Subcutaneous abdominal adipose tissue (tissue), 5 donors: ENCODE results near the gene USF2.
A peak's percentile ranks its signal among the peaks of the same experiment; 100 is the strongest.
"Not testable (repeated sequence)": the region's sequence is repeated elsewhere in the genome, so short reads cannot be mapped to it uniquely, and the experiment has no call there.

ENCODE experiments used
- H3K27ac ChIP-seq: one replicate; pipeline ENCODE4 v1.7.0; 2013; ENCODE audit warnings: low read depth, mild to moderate bottlenecking, inconsistent platforms, low read length, moderate library complexity
- H3K27me3 ChIP-seq, 5 donors: one replicate each; pipeline ENCODE4 v1.7.0; 2013; ENCODE audit warnings: low read length in 5 of 5, inconsistent platforms in 1 of 5; ENCODE audit not compliant: control insufficient read depth in 5 of 5, insufficient read depth in 4 of 5
- H3K36me3 ChIP-seq, 5 donors: one replicate each; pipeline ENCODE4 v1.7.0; 2013; ENCODE audit warnings: low read length in 5 of 5; ENCODE audit not compliant: control insufficient read depth in 5 of 5, insufficient read depth in 5 of 5
- H3K4me1 ChIP-seq, 5 donors: one replicate each; pipeline ENCODE4 v1.7.0; 2013; ENCODE audit warnings: low read length in 5 of 5, mild to moderate bottlenecking in 3 of 5, moderate library complexity in 1 of 5; ENCODE audit not compliant: control insufficient read depth in 5 of 5, insufficient read depth in 5 of 5
- H3K4me3 ChIP-seq, 5 donors: one replicate each; pipeline ENCODE4 v1.7.0; 2013; ENCODE audit warnings: low read length in 5 of 5, low read depth in 1 of 5
- H3K9ac ChIP-seq, 5 donors: one replicate each; pipeline ENCODE4 v1.7.0; 2013; ENCODE audit warnings: low read length in 5 of 5, mild to moderate bottlenecking in 4 of 5, moderate library complexity in 3 of 5
- H3K9me3 ChIP-seq, 5 donors: one replicate each; pipeline ENCODE4 v1.7.0; 2013; ENCODE audit warnings: low read length in 5 of 5; ENCODE audit not compliant: control insufficient read depth in 5 of 5
- donor health status: healthy.
- donor health status: healthy.
- donor health status: healthy.
- donor health status: healthy.
- donor health status: healthy.

Gene USF2, protein sequence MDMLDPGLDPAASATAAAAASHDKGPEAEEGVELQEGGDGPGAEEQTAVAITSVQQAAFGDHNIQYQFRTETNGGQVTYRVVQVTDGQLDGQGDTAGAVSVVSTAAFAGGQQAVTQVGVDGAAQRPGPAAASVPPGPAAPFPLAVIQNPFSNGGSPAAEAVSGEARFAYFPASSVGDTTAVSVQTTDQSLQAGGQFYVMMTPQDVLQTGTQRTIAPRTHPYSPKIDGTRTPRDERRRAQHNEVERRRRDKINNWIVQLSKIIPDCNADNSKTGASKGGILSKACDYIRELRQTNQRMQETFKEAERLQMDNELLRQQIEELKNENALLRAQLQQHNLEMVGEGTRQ

DNA sequence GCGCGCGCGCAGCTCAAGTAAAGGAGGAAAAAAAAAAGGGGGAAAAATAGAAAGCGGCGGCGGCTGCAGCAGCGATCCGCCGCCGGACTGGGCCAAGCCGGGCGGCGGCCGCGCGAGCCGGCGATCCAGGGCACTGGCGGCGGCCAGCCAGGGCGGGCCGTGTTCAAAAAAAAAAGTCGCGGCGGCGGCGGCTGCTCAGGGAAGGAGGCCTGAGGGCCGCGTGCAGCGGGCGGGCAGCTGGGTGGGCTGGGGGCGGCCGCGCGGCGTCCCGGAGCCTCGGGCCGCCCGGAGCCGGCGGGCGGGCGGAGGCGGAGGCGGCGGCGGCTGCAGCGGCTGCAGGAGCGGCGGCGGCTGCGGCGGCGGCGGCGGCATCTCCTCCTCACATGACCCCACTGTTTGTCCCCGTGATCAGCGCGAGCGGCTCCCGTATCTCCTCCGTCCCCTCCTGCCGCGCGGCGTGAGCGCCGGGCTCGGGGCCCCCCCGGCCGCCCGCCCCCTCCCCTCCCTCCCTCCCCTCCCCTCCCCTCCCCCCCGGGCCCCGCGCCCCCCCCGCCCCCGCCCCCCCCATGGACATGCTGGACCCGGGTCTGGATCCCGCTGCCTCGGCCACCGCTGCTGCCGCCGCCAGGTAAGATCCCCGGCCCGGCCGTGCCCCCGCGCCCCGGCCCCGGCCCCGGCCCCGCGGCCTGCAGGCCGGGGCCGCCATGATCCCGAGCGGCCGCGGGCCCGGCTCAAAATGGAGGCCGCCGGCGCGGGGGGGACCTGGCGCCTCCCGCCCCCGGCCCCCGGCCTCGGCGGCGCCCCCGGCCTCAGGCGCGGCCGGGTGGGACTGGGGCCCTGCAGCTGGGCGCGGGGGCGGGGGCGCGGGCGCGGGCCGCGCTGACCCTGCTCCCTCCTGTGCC is at the start of gene USF2:
USF2 (plus strand) TSS at position 427 of the 902 bp plus-strand sequence; CDS start at position 567, 140 bp downstream.
- peaks cover 4 to 73% (median 49%) of the 10 kb centered on the region in 5 donors for H3K4me1 ChIP-seq
- peaks cover 0 to 38% (median 36%) of the 10 kb centered on the region in 5 donors for H3K36me3 ChIP-seq
- H3K9me3 ChIP-seq: no peaks in the 10 kb centered on the region

DNA sequence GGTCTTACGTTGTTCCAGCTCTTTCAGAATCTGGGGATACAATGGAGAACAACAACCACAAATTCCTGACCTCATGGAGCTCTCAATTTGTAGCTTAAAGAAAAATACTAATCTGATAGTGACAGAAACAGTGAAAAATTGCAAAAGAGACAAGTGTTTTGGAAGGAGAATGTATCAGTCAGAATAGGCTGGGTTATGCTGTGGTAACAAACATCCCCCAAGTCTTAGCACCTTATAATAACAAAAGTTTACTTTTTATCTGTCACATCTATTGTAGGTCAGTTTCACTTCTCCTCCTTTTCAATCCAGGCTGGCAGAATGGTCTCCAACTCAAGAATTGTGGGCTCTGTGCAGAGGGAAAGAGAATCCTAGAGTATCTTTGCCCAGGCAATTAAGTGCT is 49.8 kb upstream of the USF2 start:
- H3K36me3 ChIP-seq: no peaks in the 10 kb centered on the region
- no peak overlapping the region for H3K27ac ChIP-seq
- no peak overlapping the region for H3K9ac ChIP-seq
- H3K27me3 ChIP-seq: peaks cover 0 to 2% (median 0%) of the 10 kb centered on the region in 5 donors
- H3K9me3 ChIP-seq: peaks cover 4 to 27% (median 17%) of the 10 kb centered on the region in 5 donors
- H3K4me3 ChIP-seq: no peak overlapping the region
- H3K4me1 ChIP-seq: peaks cover 0 to 25% (median 6%) of the 10 kb centered on the region in 5 donors

More for the DNA sequence above, at the start of gene USF2:
- Histone ChIP-seq H3K4me3 (peak within 1 kb of the TSS; percentile 63 to 85 (median 77)), H3K27me3 (no peaks in the 10 kb centered on the region), H3K27ac (peak within 1 kb of the TSS; percentile 90), H3K9ac (peak within 1 kb of the TSS; percentile 77 to 96 (median 91))

DNA sequence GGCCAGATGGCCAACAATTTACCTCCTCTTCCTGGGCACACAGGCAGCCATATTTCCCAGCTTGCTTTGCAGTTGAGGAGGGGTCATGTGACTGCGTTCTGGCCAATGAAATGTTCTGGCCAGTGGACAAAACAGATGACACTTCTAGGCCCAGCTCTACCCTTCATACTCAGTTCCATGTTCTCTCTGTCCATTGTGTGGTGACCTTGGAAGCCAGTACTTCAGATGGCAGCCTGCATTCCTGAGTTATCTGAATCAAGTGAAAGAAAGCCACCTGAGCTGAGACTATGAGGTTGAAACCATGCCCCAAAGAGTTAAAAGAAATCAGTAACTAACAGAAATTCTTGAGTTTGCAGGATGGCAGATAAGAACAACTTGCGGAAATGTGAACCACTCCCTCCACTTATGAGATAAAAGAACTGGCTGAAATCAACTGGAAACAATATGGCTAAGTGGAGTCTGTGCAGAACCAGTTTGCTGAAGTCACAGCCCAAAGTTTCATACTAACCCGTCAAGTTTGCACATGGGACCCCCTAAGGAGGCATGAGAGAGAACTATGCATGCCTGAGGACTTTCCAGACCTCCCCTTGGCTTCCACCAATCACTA is 48.3 kb upstream of the USF2 start:
- H3K4me3 ChIP-seq: no peak overlapping the region
- no peaks in the 10 kb centered on the region for H3K36me3 ChIP-seq
- peaks cover 4 to 27% (median 17%) of the 10 kb centered on the region in 5 donors for H3K9me3 ChIP-seq
- peaks cover 0 to 6% (median 0%) of the 10 kb centered on the region in 5 donors for H3K27me3 ChIP-seq
- no peak overlapping the region for H3K9ac ChIP-seq
- H3K27ac ChIP-seq: no peak overlapping the region
- peaks cover 0 to 15% (median 3%) of the 10 kb centered on the region in 5 donors for H3K4me1 ChIP-seq

DNA sequence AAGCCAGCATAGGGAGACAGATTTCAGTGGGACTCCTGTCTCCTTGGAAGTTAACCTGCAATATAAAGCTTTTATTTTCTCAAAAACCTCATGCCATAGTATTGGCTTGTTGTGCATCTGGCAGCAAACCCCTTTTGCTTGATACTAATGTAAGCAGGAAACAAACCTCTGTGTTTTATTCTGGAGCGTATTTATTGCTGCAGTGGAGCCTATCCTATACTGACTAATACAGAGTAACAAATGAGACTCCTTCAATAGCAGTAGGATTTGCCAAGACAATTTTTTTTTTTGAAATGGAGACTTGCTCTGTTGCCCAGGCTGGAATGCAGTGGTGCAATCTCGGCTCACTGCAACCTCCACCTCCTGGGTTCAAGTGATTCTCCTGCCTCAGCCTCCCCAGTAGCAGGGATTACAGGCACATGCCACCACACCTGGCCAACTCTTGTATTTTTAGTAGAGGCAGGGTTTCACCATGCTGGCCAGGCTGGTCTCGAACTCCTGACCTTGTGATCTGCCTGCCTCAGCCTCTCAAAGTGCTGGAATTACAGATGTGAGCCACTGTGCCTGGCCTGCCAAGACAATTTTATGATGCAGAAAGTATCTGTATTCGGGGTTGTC is 47.7 kb upstream of the USF2 start:
- H3K27me3 ChIP-seq, H3K27ac ChIP-seq, H3K9ac ChIP-seq, H3K4me3 ChIP-seq, H3K36me3 ChIP-seq: not testable (repeated sequence)
- Histone ChIP-seq H3K4me1 (peaks cover 0 to 11% (median 3%) of the 10 kb centered on the region in 5 donors), H3K9me3 (peaks cover 4 to 27% (median 17%) of the 10 kb centered on the region in 5 donors)

DNA sequence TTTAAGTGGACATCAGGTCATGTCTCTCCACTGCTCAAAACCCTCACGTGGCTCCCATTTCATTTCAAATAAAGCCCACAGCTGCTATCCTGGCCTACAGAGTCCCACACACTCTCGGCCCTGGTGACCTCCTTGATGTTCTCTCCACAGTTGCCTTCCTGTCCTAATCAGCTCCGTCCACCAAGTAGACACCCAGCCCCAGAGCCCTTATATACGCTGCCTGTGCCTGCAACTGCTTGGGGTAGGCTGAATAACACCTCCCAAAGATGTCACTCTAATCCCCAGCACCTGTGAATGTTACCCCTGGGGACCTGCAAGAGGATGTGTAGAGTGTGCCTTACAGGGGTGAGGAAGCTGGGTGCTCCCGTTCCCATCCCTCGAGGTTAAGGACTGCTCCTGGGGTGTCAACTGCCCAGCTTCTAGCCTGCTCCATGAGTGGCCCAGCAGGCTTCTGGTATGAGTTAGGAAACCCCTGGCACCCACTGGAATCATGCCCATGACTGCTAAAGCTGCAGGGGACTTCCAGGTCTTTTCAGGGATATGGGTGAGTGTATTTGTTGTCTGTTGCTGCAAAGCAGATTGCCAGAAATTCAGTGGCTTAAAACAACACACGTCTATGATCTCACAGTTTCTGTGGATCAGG is 46.3 kb upstream of the USF2 start:
- no peak overlapping the region for H3K27ac ChIP-seq
- H3K9me3 ChIP-seq: peaks cover 4 to 19% (median 12%) of the 10 kb centered on the region in 5 donors

DNA sequence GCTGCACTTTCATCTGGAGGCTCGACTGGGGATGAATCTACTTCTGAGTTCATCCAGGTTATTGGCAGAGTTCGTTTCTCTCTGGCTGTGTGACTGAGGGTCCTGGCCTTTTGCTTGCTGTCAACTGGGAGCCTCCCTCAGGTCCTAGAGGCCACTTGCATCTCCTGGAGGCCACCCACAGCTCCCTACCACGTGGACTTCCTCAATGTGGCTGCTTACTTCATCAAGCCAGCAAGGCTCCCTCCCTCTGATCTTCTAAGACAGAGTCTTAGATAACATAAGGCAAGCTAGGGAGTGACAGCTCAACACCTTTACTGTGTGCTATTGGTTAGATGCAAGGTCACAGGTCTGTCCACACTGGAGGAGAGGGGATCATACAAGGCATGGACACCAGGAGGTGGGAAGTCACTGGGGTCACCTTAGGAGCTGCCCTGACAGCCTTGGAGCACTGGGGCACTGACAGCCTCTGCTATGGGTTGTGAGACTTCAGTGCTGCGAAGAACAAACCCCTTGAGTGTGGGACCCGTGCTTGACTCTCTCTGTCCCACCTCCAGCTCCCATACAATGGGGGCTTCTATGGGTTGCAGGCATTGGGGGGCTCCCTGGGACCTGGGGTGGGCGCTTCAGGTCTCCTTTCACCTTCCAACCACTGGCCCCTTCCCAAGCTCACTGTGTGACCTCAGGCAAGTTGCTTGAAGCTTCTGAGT is 45.5 kb upstream of the USF2 start:
- Histone ChIP-seq H3K27ac (no peak overlapping the region), H3K4me3 (no peak overlapping the region), H3K9me3 (peaks cover 4 to 18% (median 12%) of the 10 kb centered on the region in 5 donors), H3K9ac (no peak overlapping the region), H3K36me3 (no peaks in the 10 kb centered on the region), H3K4me1 (peaks cover 0 to 6% (median 0%) of the 10 kb centered on the region in 5 donors), H3K27me3 (peaks cover 0 to 12% (median 6%) of the 10 kb centered on the region in 5 donors)

More for the DNA sequence above, 46.3 kb upstream of the USF2 start:
- Histone ChIP-seq H3K9ac (no peak overlapping the region), H3K4me3 (no peak overlapping the region), H3K27me3 (peaks cover 0 to 8% (median 6%) of the 10 kb centered on the region in 5 donors), H3K4me1 (peaks cover 0 to 7% (median 3%) of the 10 kb centered on the region in 5 donors), H3K36me3 (no peaks in the 10 kb centered on the region)

DNA sequence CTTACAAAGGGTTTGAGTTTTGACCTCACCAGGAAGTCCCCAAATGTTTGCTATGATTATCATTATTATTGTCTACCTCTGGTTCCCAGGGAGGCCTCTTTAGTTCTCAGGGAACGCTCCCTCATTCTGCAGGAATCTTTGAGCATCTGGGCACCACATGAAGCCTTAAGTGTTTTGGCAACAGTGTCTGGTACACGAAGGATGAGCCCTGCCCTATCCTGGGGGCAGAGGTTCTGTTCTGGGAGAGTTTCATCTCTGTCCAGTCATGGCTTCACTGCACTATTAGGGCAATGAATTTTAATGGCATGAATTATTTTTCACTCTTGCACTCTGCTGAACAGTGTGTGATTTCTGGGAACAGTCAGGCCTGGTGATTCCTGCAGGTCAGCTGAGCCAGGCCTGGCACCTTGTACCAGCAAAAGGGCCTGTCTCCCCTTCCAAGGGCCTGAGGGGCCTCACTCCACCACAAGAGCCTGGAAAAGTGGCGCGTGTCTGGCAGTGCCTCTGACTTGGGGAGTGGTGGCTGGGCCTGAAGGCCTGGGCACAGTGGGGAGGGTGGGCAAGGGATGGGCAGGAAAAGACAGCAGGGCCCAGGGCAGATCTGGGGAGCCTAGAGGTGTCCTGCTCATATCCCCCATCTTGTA is 44.8 kb upstream of the USF2 start:
- Histone ChIP-seq H3K4me1 (peaks cover 0 to 6% (median 0%) of the 10 kb centered on the region in 5 donors), H3K4me3 (no peak overlapping the region), H3K36me3 (no peaks in the 10 kb centered on the region), H3K9me3 (peaks cover 3 to 16% (median 10%) of the 10 kb centered on the region in 5 donors), H3K9ac (no peak overlapping the region), H3K27me3 (peaks cover 0 to 12% (median 6%) of the 10 kb centered on the region in 5 donors), H3K27ac (no peak overlapping the region)

DNA sequence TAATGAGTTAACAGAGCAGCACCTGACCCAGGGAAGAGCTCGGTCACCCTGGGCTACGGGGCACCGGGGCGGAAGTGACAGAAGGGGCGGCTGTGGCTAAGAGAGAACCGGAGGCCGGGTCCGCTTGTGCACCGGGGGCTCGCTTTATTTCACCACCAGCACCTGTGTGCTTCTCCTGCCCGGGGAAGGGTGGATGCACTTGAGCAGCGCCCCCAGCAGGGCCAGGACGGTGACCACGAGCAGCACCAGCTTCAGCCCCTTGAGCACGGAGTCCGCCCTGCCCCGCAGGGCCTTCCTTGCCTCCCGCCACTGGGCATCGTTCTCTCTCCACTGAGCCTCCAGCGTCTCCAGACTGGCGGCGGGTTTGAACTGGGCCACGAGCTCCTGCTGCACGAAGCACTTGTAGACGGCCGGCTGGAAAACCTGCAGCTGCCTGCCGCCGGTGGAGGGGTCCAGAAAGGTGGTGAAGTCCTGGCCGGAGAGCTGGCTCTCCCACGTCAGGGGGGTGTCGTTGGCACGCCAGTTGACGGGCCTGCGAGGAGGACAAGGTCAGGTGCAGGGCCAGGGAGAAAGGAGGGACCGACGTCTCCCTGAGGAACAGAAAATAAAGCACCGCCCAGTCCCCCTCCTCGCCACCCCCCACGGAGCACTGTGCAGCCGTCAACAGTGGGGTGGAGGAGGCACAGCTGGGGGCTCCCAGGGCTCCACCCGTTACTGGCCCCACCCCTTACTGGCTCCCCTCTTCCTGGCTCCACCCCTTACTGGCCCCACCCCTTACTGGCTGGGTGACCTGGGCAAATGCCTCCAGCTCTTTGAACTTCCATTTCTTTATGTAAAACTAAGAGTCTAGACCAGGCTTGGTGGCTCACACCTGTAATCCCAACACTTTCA is 43.8 kb upstream of the USF2 start:
- Histone ChIP-seq H3K27me3 (peaks cover 0 to 12% (median 6%) of the 10 kb centered on the region in 5 donors), H3K9me3 (peaks cover 0 to 9% (median 6%) of the 10 kb centered on the region in 5 donors), H3K36me3 (no peaks in the 10 kb centered on the region), H3K4me1 (peaks cover 0 to 6% (median 0%) of the 10 kb centered on the region in 5 donors), H3K9ac (no peak overlapping the region), H3K27ac (no peak overlapping the region), H3K4me3 (no peak overlapping the region)
